HepG2 (cell line): Measurements from ENCODE around the gene H6PD.

Experiments used
- BHLHE40 ChIP-seq: IDR thresholded peaks from 2 replicates; pipeline ENCODE4 v1.6.1; 2011; ENCODE audit warnings: low read length, improper control_type of control experiment
- CAMTA2 ChIP-seq: sonication (generic); formaldehyde crosslinking; IDR thresholded peaks from 2 replicates; pipeline ENCODE4 v1.4.0; 2020; ENCODE audit warnings: mild to moderate bottlenecking, missing genetic modification reagents, borderline replicate concordance
- CREM ChIP-seq, 2 experiments: sonication (generic) in 1 of 2; formaldehyde crosslinking in 1 of 2; IDR thresholded peaks; 2 replicates each; pipeline versions ENCODE4 v1.4.0 to v1.6.1; 2016 to 2020; ENCODE audit warnings: antibody characterized with exemption in 1 of 2, mild to moderate bottlenecking in 1 of 2, missing genetic modification reagents in 1 of 2
- DPF2 ChIP-seq: sonication (generic); formaldehyde crosslinking; IDR thresholded peaks from 2 replicates; pipeline ENCODE4 v1.4.0; 2020; ENCODE audit warnings: mild to moderate bottlenecking, low read depth, missing genetic modification reagents, borderline replicate concordance
- RAD21 ChIP-seq: fragments of 450-650 bp; formaldehyde crosslinking; IDR thresholded peaks from 2 replicates; pipeline ENCODE4 v1.5.0; 2020; ENCODE audit warnings: mild to moderate bottlenecking
- YY1 ChIP-seq: IDR thresholded peaks from 2 replicates; pipeline ENCODE4 v1.6.1; 2011; ENCODE audit warnings: low read length, low read depth, moderate library complexity, mild to moderate bottlenecking; ENCODE audit not compliant: insufficient read depth, insufficient replicate concordance
- ZFP36 ChIP-seq: fragments of 150-350 bp; IDR thresholded peaks from 2 replicates; pipeline ENCODE4 v1.6.1; 2018; ENCODE audit warnings: borderline replicate concordance, low read length, low read depth; ENCODE audit not compliant: partially characterized antibody
- ZNF207 ChIP-seq: fragments of 450-650 bp; IDR thresholded peaks from 2 replicates; pipeline ENCODE4 v1.6.1; 2016; ENCODE audit warnings: antibody characterized with exemption, borderline replicate concordance
- ZNF326 ChIP-seq: sonication (generic); formaldehyde crosslinking; IDR thresholded peaks from 2 replicates; pipeline ENCODE4 v1.4.0; 2020; ENCODE audit warnings: missing genetic modification reagents, borderline replicate concordance
- ZNF510 ChIP-seq: sonication (generic); formaldehyde crosslinking; IDR thresholded peaks from 2 replicates; pipeline ENCODE4 v1.4.0; 2020; ENCODE audit warnings: low read depth, mild to moderate bottlenecking, missing genetic modification reagents
- TF ChIP-seq, protein P1 (sequence below): sonication (generic); formaldehyde crosslinking; IDR thresholded peaks from 2 replicates; pipeline ENCODE4 v1.5.0; 2020; ENCODE audit warnings: mild to moderate bottlenecking, missing genetic modification reagents, moderate library complexity
- TF ChIP-seq, protein P2 (sequence below): IDR thresholded peaks from 2 replicates; pipeline ENCODE4 v1.4.0; 2020; ENCODE audit warnings: mild to moderate bottlenecking, missing genetic modification reagents
- TF ChIP-seq, protein P3 (sequence below): sonication (generic); formaldehyde crosslinking; IDR thresholded peaks from 2 replicates; pipeline ENCODE4 v1.9.0; 2021; ENCODE audit warnings: missing genetic modification reagents, borderline replicate concordance

DNA sequence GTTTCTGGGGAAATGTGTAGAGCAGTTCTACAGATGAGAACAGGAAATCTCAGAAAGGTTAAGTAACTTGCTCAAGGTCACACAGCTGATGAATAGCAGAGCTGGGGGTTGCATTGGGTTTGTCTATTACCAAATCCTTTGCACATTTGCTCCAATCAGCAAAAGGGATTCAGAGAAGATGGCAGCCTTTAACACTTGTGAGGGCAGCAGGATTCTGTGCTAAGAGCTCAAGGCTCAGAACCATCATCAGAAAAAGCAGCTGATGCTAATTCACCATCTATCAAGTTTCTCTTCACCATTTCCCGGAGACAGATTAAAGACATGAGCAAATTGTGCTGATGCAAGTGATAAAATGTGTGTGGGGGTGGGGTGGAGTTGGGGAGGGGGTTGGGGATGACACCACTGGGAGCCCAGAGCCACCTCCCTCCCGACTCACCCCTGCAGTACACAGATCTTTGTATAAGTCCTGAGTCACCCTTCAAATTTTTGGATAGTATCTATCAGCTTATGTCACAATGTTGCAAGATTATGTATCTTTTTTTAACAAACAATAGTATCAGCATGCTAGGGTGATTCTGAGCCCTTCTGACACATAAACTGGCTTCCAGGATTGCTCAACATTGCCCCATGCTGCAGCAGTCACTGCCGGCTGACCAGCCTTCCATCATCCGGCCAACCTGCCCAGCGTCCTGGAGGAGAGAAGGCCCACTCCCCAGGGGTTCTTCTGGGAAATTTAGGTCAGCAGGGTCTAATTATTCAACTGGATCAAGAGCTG is 55.3 kb downstream of the H6PD start:
- no peak for TF ChIP-seq CAMTA2
- no peak for TF ChIP-seq CREM (IDR thresholded peaks at IDR 0.05)
- TF ChIP-seq CREM (CRISPR knock-in tag; IDR thresholded peaks at IDR 0.05): no peak
- TF ChIP-seq YY1: no peak
- no peak for TF ChIP-seq RAD21
- TF ChIP-seq, protein P1, sequence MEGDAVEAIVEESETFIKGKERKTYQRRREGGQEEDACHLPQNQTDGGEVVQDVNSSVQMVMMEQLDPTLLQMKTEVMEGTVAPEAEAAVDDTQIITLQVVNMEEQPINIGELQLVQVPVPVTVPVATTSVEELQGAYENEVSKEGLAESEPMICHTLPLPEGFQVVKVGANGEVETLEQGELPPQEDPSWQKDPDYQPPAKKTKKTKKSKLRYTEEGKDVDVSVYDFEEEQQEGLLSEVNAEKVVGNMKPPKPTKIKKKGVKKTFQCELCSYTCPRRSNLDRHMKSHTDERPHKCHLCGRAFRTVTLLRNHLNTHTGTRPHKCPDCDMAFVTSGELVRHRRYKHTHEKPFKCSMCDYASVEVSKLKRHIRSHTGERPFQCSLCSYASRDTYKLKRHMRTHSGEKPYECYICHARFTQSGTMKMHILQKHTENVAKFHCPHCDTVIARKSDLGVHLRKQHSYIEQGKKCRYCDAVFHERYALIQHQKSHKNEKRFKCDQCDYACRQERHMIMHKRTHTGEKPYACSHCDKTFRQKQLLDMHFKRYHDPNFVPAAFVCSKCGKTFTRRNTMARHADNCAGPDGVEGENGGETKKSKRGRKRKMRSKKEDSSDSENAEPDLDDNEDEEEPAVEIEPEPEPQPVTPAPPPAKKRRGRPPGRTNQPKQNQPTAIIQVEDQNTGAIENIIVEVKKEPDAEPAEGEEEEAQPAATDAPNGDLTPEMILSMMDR: no peak
- TF ChIP-seq BHLHE40: no peak
- TF ChIP-seq DPF2 (CRISPR knock-in tag): no peak
- TF ChIP-seq, protein P2, sequence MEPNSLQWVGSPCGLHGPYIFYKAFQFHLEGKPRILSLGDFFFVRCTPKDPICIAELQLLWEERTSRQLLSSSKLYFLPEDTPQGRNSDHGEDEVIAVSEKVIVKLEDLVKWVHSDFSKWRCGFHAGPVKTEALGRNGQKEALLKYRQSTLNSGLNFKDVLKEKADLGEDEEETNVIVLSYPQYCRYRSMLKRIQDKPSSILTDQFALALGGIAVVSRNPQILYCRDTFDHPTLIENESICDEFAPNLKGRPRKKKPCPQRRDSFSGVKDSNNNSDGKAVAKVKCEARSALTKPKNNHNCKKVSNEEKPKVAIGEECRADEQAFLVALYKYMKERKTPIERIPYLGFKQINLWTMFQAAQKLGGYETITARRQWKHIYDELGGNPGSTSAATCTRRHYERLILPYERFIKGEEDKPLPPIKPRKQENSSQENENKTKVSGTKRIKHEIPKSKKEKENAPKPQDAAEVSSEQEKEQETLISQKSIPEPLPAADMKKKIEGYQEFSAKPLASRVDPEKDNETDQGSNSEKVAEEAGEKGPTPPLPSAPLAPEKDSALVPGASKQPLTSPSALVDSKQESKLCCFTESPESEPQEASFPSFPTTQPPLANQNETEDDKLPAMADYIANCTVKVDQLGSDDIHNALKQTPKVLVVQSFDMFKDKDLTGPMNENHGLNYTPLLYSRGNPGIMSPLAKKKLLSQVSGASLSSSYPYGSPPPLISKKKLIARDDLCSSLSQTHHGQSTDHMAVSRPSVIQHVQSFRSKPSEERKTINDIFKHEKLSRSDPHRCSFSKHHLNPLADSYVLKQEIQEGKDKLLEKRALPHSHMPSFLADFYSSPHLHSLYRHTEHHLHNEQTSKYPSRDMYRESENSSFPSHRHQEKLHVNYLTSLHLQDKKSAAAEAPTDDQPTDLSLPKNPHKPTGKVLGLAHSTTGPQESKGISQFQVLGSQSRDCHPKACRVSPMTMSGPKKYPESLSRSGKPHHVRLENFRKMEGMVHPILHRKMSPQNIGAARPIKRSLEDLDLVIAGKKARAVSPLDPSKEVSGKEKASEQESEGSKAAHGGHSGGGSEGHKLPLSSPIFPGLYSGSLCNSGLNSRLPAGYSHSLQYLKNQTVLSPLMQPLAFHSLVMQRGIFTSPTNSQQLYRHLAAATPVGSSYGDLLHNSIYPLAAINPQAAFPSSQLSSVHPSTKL (CRISPR knock-in tag): no peak
- no peak for TF ChIP-seq ZNF326 (CRISPR knock-in tag)
- TF ChIP-seq ZFP36: no peak
- TF ChIP-seq, protein P3, sequence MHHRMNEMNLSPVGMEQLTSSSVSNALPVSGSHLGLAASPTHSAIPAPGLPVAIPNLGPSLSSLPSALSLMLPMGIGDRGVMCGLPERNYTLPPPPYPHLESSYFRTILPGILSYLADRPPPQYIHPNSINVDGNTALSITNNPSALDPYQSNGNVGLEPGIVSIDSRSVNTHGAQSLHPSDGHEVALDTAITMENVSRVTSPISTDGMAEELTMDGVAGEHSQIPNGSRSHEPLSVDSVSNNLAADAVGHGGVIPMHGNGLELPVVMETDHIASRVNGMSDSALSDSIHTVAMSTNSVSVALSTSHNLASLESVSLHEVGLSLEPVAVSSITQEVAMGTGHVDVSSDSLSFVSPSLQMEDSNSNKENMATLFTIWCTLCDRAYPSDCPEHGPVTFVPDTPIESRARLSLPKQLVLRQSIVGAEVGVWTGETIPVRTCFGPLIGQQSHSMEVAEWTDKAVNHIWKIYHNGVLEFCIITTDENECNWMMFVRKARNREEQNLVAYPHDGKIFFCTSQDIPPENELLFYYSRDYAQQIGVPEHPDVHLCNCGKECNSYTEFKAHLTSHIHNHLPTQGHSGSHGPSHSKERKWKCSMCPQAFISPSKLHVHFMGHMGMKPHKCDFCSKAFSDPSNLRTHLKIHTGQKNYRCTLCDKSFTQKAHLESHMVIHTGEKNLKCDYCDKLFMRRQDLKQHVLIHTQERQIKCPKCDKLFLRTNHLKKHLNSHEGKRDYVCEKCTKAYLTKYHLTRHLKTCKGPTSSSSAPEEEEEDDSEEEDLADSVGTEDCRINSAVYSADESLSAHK: no peak
- TF ChIP-seq ZNF207: no peak
- no peak for TF ChIP-seq ZNF510 (CRISPR knock-in tag)
